Astrocyte (in vitro differentiated cells and primary cell): ENCODE measurements around the gene PRIM2. TPM values are rescaled to one million over a fixed set of nuclear protein-coding genes. Genes with fewer than 3 reads are reported as not detected.
"Not testable (repeated sequence)": the region's sequence is repeated elsewhere in the genome, so short reads cannot be mapped to it uniquely, and the experiment has no call there.

ENCODE experiments used
- DNase-seq: peaks from one replicate; pipeline ENCODE4 v3.0.0-alpha.2; 2010; ENCODE audit warnings: low read depth
- FAIRE-seq: peaks from 2 replicates; lab custom pipeline; 2011; peaks lifted over from hg19 to GRCh38; lab: Jason Lieb, UNC
- H2AFZ ChIP-seq: 2 replicates; pipeline ENCODE4 v1.6.0; 2012; ENCODE audit warnings: low read depth, low read length, inconsistent platforms
- H3K27ac ChIP-seq: 2 replicates; pipeline ENCODE4 v1.5.1; 2011; ENCODE audit warnings: low read depth, low read length, inconsistent platforms
- H3K27me3 ChIP-seq: 2 replicates; pipeline ENCODE4 v1.6.0; 2011; ENCODE audit warnings: low read length, inconsistent platforms; ENCODE audit not compliant: insufficient read depth
- H3K36me3 ChIP-seq: 2 replicates; pipeline ENCODE4 v1.5.1; 2011; ENCODE audit warnings: low read length, inconsistent platforms; ENCODE audit not compliant: insufficient read depth
- H3K4me1 ChIP-seq: 2 replicates; pipeline ENCODE4 v1.5.1; 2011; ENCODE audit warnings: low read length, inconsistent platforms; ENCODE audit not compliant: insufficient read depth
- H3K4me2 ChIP-seq: 2 replicates; pipeline ENCODE4 v1.6.0; 2012; ENCODE audit warnings: low read length, inconsistent platforms
- H3K4me3 ChIP-seq: 2 replicates; pipeline ENCODE4 v1.5.1; 2011; ENCODE audit warnings: low read depth, mild to moderate bottlenecking, low read length, inconsistent platforms; ENCODE audit not compliant: insufficient read depth
- H3K79me2 ChIP-seq: 2 replicates; pipeline ENCODE4 v1.6.0; 2012; ENCODE audit warnings: mild to moderate bottlenecking, low read length, inconsistent platforms; ENCODE audit not compliant: insufficient read depth
- H3K9ac ChIP-seq: 2 replicates; pipeline ENCODE4 v1.6.0; 2012; ENCODE audit warnings: mild to moderate bottlenecking, low read length, inconsistent platforms
- H3K9me3 ChIP-seq: 2 replicates; pipeline ENCODE4 v1.5.1; 2012; ENCODE audit warnings: low read depth, mild to moderate bottlenecking, low read length, inconsistent platforms; ENCODE audit not compliant: insufficient read depth
- H4K20me1 ChIP-seq: 2 replicates; pipeline ENCODE4 v1.6.0; 2012; ENCODE audit warnings: low read length, inconsistent platforms; ENCODE audit not compliant: insufficient read depth
- H3K27ac Mint-ChIP-seq: one replicate; pipeline ENCODE4 v1.8.0; 2021; ENCODE audit warnings: mild to moderate bottlenecking, mixed read lengths; ENCODE audit not compliant: unreplicated experiment
- H3K27me3 Mint-ChIP-seq: one replicate; pipeline ENCODE4 v1.8.0; 2021; ENCODE audit warnings: low read depth, mixed read lengths; ENCODE audit not compliant: unreplicated experiment
- H3K36me3 Mint-ChIP-seq: one replicate; pipeline ENCODE4 v1.8.0; 2021; ENCODE audit warnings: low read depth, mixed read lengths; ENCODE audit not compliant: unreplicated experiment
- H3K4me1 Mint-ChIP-seq: one replicate; pipeline ENCODE4 v1.8.0; 2021; ENCODE audit warnings: low read depth, mixed read lengths; ENCODE audit not compliant: unreplicated experiment
- H3K4me3 Mint-ChIP-seq: one replicate; pipeline ENCODE4 v1.8.0; 2021; ENCODE audit warnings: mild to moderate bottlenecking, moderate library complexity, mixed read lengths; ENCODE audit not compliant: unreplicated experiment
- H3K9me3 Mint-ChIP-seq: one replicate; pipeline ENCODE4 v1.8.0; 2021; ENCODE audit warnings: mild to moderate bottlenecking, mixed read lengths; ENCODE audit not compliant: unreplicated experiment
- total RNA-seq: library from RNA; stranded (reverse); gene quantifications from 2 replicates; pipeline ENCODE4 v1.2.1, GENCODE V29; 2021

The PRIM2 gene
- total RNA-seq, 1 donor from 2014 or later = 11.9 TPM

- H3K27ac Mint-ChIP-seq, H2AFZ ChIP-seq, H3K79me2 ChIP-seq, H3K36me3 Mint-ChIP-seq, H3K36me3 ChIP-seq, H3K9me3 ChIP-seq, H3K9ac ChIP-seq, H3K27ac ChIP-seq, H3K4me3 Mint-ChIP-seq, DNase-seq, H3K4me1 ChIP-seq, H3K4me1 Mint-ChIP-seq, FAIRE-seq, H3K27me3 Mint-ChIP-seq, H3K4me2 ChIP-seq, H4K20me1 ChIP-seq, H3K4me3 ChIP-seq, H3K9me3 Mint-ChIP-seq, H3K27me3 ChIP-seq: not testable (repeated sequence)
These were observed 54.3 kb downstream of the PRIM2 start for GRCh38 chr6:57371779-57372178.

- not testable (repeated sequence) for H3K27ac Mint-ChIP-seq, H3K79me2 ChIP-seq, H3K36me3 ChIP-seq, H3K4me3 Mint-ChIP-seq, H3K4me1 ChIP-seq, H3K4me2 ChIP-seq, H3K9me3 Mint-ChIP-seq, FAIRE-seq, H3K9ac ChIP-seq, H3K4me3 ChIP-seq, H3K4me1 Mint-ChIP-seq, H3K27ac ChIP-seq, H3K27me3 ChIP-seq, H3K27me3 Mint-ChIP-seq, H2AFZ ChIP-seq, DNase-seq, H3K36me3 Mint-ChIP-seq, H3K9me3 ChIP-seq, H4K20me1 ChIP-seq
These were observed 57.3 kb downstream of the PRIM2 start for GRCh38 chr6:57374764-57375163.

DNA sequence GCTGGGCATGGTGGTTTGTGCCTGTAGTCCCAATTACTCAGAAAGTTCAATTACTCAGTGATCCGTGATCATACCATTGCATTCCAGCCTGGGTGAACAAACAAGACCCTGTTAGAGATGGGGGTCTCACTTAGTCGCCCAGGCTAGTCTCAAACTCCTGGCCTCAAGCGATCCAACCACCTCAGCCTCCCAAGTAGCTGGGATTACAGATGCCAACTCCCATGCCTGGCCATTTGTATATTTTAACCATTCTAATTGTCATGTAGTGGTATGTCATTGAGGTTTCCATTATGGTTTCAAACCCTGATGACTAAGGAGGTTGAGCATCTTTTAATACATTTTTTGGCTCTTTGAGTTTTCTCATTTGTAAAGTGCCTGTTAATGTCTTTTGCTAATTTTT lies 58.7 kb downstream of the PRIM2 start:
- DNase-seq = peak; percentile 45
- H3K9me3 Mint-ChIP-seq, H3K4me3 Mint-ChIP-seq, H3K36me3 Mint-ChIP-seq, H3K9ac ChIP-seq, H3K4me1 ChIP-seq, H3K27me3 ChIP-seq, H2AFZ ChIP-seq, H3K4me2 ChIP-seq, H3K36me3 ChIP-seq, H3K27ac ChIP-seq, H4K20me1 ChIP-seq, H3K27ac Mint-ChIP-seq, H3K4me1 Mint-ChIP-seq, FAIRE-seq, H3K9me3 ChIP-seq, H3K27me3 Mint-ChIP-seq, H3K4me3 ChIP-seq, H3K79me2 ChIP-seq: not testable (repeated sequence)

DNA sequence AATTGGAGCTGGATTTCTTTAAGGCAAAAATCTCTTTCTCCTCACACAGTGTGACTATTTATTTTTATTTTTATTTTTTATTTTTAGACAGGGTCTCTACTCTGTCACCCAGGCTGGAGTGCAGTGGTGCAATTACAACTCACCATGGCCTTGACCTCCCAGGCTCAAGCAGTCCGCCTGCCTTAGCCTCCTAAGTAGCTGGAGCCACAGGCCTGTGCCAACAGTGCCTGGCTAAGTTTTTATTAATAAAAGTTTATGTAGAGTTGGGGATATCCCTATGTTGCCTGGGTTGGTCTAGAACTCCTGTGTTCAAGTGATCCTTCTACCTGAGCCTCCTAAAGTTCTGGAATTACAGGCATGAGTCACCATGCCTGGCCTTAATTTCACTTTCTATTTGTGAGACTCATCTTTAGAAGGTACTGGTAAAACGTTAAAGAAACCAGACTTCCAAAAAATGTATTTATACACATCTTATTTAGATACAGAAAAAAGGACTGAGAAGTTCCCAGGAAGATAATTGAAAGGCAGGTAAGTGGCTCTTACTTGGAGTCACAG lies 71.7 kb downstream of the PRIM2 start:
- H3K4me3 Mint-ChIP-seq, H2AFZ ChIP-seq, H3K36me3 ChIP-seq, H3K27ac ChIP-seq, H3K4me1 Mint-ChIP-seq, H3K36me3 Mint-ChIP-seq, H3K27me3 Mint-ChIP-seq, H4K20me1 ChIP-seq, FAIRE-seq, H3K9me3 ChIP-seq, H3K4me2 ChIP-seq, H3K27ac Mint-ChIP-seq, H3K4me1 ChIP-seq, DNase-seq, H3K4me3 ChIP-seq, H3K27me3 ChIP-seq, H3K79me2 ChIP-seq, H3K9ac ChIP-seq, H3K9me3 Mint-ChIP-seq: not testable (repeated sequence)

DNA sequence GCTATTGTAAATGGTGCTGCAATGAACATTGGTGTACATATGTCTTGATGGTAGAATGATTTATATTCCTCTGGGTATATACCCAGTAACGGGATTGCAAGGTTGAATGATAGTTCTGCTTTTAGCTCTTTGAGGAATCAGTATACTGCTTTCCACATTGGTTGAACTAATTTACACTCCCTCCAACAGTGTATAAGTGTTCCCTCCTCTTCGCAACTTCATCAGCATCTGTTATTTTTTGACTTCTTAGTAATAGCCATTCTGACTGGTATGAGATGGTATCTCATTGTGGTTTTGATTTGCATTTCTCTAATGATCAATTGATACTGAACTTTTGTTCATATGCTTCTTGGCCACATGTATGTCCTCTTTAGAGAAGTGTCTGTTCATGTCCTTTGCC lies 73.4 kb downstream of the PRIM2 start:
- not testable (repeated sequence) for H3K27me3 ChIP-seq, H3K27ac ChIP-seq, H3K27me3 Mint-ChIP-seq, H3K27ac Mint-ChIP-seq, H3K4me3 Mint-ChIP-seq, H3K36me3 Mint-ChIP-seq, H3K9ac ChIP-seq, H4K20me1 ChIP-seq, H3K9me3 ChIP-seq, H3K4me1 Mint-ChIP-seq, FAIRE-seq, DNase-seq, H3K36me3 ChIP-seq, H3K4me2 ChIP-seq, H3K4me1 ChIP-seq, H3K4me3 ChIP-seq, H3K9me3 Mint-ChIP-seq, H2AFZ ChIP-seq, H3K79me2 ChIP-seq

- not testable (repeated sequence) for H3K27ac ChIP-seq, H3K9ac ChIP-seq, DNase-seq, H3K4me3 ChIP-seq, H4K20me1 ChIP-seq, H3K27me3 ChIP-seq, FAIRE-seq, H3K27ac Mint-ChIP-seq, H3K27me3 Mint-ChIP-seq, H3K9me3 Mint-ChIP-seq, H2AFZ ChIP-seq, H3K4me1 ChIP-seq, H3K9me3 ChIP-seq, H3K36me3 ChIP-seq, H3K4me3 Mint-ChIP-seq, H3K4me1 Mint-ChIP-seq, H3K36me3 Mint-ChIP-seq, H3K4me2 ChIP-seq
- peaks cover 10% of the 10 kb centered on the region for H3K79me2 ChIP-seq
These were observed 74.6 kb downstream of the PRIM2 start for GRCh38 chr6:57392047-57392446.
